HepG2 (cell line): ENCODE results near the gene ACVR1B. TPM values are rescaled to one million over a fixed set of nuclear protein-coding genes. Genes with fewer than 3 reads are reported as not detected.

Source experiments
- ARID2 ChIP-seq: sonication (generic); formaldehyde crosslinking; IDR thresholded peaks from 2 replicates; pipeline ENCODE4 v1.8.1; 2022; ENCODE audit warnings: mild to moderate bottlenecking, missing genetic modification reagents, borderline replicate concordance
- BRD4 ChIP-seq: sonication (generic); formaldehyde crosslinking; IDR thresholded peaks from 2 replicates; pipeline ENCODE4 v1.4.0; 2020; ENCODE audit warnings: missing genetic modification reagents
- DNMT3B ChIP-seq: conservative IDR thresholded peaks from 2 replicates; pipeline ENCODE4 v1.6.1; 2016; ENCODE audit warnings: missing biosample characterization, control low read depth
- FOXO1 ChIP-seq: sonication (generic); formaldehyde crosslinking; IDR thresholded peaks from 2 replicates; pipeline ENCODE4 v1.4.0; 2020; ENCODE audit warnings: missing genetic modification reagents
- GTF3A ChIP-seq: sonication (generic); formaldehyde crosslinking; conservative IDR thresholded peaks from 2 replicates; pipeline ENCODE4 v1.4.0; 2020; ENCODE audit warnings: mild to moderate bottlenecking, missing genetic modification reagents
- HDAC1 ChIP-seq: sonication (generic); formaldehyde crosslinking; IDR thresholded peaks from 2 replicates; pipeline ENCODE4 v1.5.1; 2020; ENCODE audit warnings: mild to moderate bottlenecking, missing genetic modification reagents
- HNF4A ChIP-seq: sonication (generic); formaldehyde crosslinking; IDR thresholded peaks from 2 replicates; pipeline ENCODE4 v1.4.0; 2020; ENCODE audit warnings: missing genetic modification reagents
- HNF4G ChIP-seq, 2 experiments: sonication (generic) in 1 of 2; formaldehyde crosslinking in 1 of 2; IDR thresholded peaks; 2 replicates each; pipeline versions ENCODE4 v1.4.0 to v1.6.1; 2011 to 2020; ENCODE audit warnings: borderline replicate concordance in 2 of 2, low read depth in 2 of 2, mild to moderate bottlenecking in 2 of 2, low read length in 1 of 2, missing genetic modification reagents in 1 of 2, moderate library complexity in 1 of 2
- HOXA7 ChIP-seq: sonication (generic); formaldehyde crosslinking; IDR thresholded peaks from 2 replicates; pipeline ENCODE4 v1.8.1; 2022; ENCODE audit warnings: mild to moderate bottlenecking, missing genetic modification reagents, moderate library complexity
- NRL ChIP-seq: sonication (generic); formaldehyde crosslinking; IDR thresholded peaks from 2 replicates; pipeline ENCODE4 v1.5.0; 2020; ENCODE audit warnings: missing genetic modification reagents, mild to moderate bottlenecking, moderate library complexity, borderline replicate concordance
- RAD21 ChIP-seq: fragments of 450-650 bp; formaldehyde crosslinking; IDR thresholded peaks from 2 replicates; pipeline ENCODE4 v1.5.0; 2020; ENCODE audit warnings: mild to moderate bottlenecking
- REPIN1 ChIP-seq: sonication (generic); formaldehyde crosslinking; IDR thresholded peaks from 2 replicates; pipeline ENCODE4 v1.8.0; 2022; ENCODE audit warnings: missing genetic modification reagents, low read depth, mild to moderate bottlenecking, borderline replicate concordance
- SAFB2 ChIP-seq: sonication (generic); formaldehyde crosslinking; IDR thresholded peaks from 2 replicates; pipeline ENCODE4 v1.5.1; 2020; ENCODE audit warnings: missing genetic modification reagents, low read depth, mild to moderate bottlenecking, borderline replicate concordance
- SOX6 ChIP-seq, 2 experiments: fragments of 450-650 bp in 1 of 2; sonication (generic) in 1 of 2; formaldehyde crosslinking in 1 of 2; IDR thresholded peaks; 2 replicates each; pipeline versions ENCODE4 v1.4.0 to v1.6.1; 2017 to 2020; ENCODE audit warnings: antibody characterized with exemption in 1 of 2, mild to moderate bottlenecking in 1 of 2, missing genetic modification reagents in 1 of 2
- TOPORS ChIP-seq: sonication (generic); formaldehyde crosslinking; IDR thresholded peaks from 2 replicates; pipeline ENCODE4 v1.8.0; 2023; ENCODE audit warnings: mild to moderate bottlenecking, missing genetic modification reagents
- ZNF282 ChIP-seq: fragments of 450-650 bp; IDR thresholded peaks from 2 replicates; pipeline ENCODE4 v1.6.1; 2018; ENCODE audit not compliant: partially characterized antibody
- ZNF562 ChIP-seq: sonication (generic); formaldehyde crosslinking; IDR thresholded peaks from 2 replicates; pipeline ENCODE4 v1.8.0; 2022; ENCODE audit warnings: missing genetic modification reagents, borderline replicate concordance
- ZNF784 ChIP-seq: sonication (generic); formaldehyde crosslinking; IDR thresholded peaks from 2 replicates; pipeline ENCODE4 v1.5.1; 2020; ENCODE audit warnings: missing genetic modification reagents, mild to moderate bottlenecking, borderline replicate concordance
- ZNF883 ChIP-seq: sonication (generic); formaldehyde crosslinking; IDR thresholded peaks from 2 replicates; pipeline ENCODE4 v1.5.1; 2020; ENCODE audit warnings: mild to moderate bottlenecking, missing genetic modification reagents; ENCODE audit errors: not compliant biosample characterization
- ZSCAN30 ChIP-seq: sonication (generic); formaldehyde crosslinking; IDR thresholded peaks from 2 replicates; pipeline ENCODE4 v1.5.0; 2020; ENCODE audit warnings: mild to moderate bottlenecking, missing genetic modification reagents
- polyA plus RNA-seq, 8 experiments: library from polyadenylated mRNA; depleted of rRNA in 3 of 8; stranded (reverse) in 7 of 8; unstranded in 1 of 8; fragments of >200 nt; fragmentation: Illumina TruSeq in 4 of 8; extraction: Trizol in 4 of 8; gene quantifications; 2 replicates each; pipeline versions ENCODE4 v1.2.1 to v1.2.3, GENCODE V29; 2011 to 2016; ENCODE audit warnings: low read depth in 4 of 8, missing spikeins in 1 of 8, mixed read lengths in 1 of 8; ENCODE audit not compliant: insufficient read depth in 1 of 8
- total RNA-seq, 5 experiments: library from RNA; depleted of rRNA; stranded (reverse); fragments of >200 nt; fragmentation: Illumina TruSeq; extraction: Trizol; gene quantifications; 2 replicates each; pipeline ENCODE4 v1.2.3, GENCODE V29; 2016; ENCODE audit warnings: low read depth in 1 of 5
- TF ChIP-seq, protein P1 (sequence below): sonication (generic); formaldehyde crosslinking; IDR thresholded peaks from 2 replicates; pipeline ENCODE4 v1.9.0; 2021; ENCODE audit warnings: missing genetic modification reagents, borderline replicate concordance
- TF ChIP-seq, protein P2 (sequence below): sonication (generic); formaldehyde crosslinking; IDR thresholded peaks from 2 replicates; pipeline ENCODE4 v1.8.1; 2023; ENCODE audit warnings: missing genetic modification reagents, mild to moderate bottlenecking, borderline replicate concordance
- TF ChIP-seq, protein P3 (sequence below): sonication (generic); formaldehyde crosslinking; IDR thresholded peaks from 2 replicates; pipeline ENCODE4 v1.5.1; 2020; ENCODE audit warnings: mild to moderate bottlenecking, missing genetic modification reagents

ACVR1B gene
- total and polyA plus RNA-seq, 2 of the 13 experiments (the other 11 are each of a cell fraction or from before 2014, with no cell fraction given), result 8.9 to 12.1 TPM

- TF ChIP-seq ZNF282, result no peak
- TF ChIP-seq SAFB2, result no peak
- no peak for TF ChIP-seq HOXA7
- TF ChIP-seq, protein P1, sequence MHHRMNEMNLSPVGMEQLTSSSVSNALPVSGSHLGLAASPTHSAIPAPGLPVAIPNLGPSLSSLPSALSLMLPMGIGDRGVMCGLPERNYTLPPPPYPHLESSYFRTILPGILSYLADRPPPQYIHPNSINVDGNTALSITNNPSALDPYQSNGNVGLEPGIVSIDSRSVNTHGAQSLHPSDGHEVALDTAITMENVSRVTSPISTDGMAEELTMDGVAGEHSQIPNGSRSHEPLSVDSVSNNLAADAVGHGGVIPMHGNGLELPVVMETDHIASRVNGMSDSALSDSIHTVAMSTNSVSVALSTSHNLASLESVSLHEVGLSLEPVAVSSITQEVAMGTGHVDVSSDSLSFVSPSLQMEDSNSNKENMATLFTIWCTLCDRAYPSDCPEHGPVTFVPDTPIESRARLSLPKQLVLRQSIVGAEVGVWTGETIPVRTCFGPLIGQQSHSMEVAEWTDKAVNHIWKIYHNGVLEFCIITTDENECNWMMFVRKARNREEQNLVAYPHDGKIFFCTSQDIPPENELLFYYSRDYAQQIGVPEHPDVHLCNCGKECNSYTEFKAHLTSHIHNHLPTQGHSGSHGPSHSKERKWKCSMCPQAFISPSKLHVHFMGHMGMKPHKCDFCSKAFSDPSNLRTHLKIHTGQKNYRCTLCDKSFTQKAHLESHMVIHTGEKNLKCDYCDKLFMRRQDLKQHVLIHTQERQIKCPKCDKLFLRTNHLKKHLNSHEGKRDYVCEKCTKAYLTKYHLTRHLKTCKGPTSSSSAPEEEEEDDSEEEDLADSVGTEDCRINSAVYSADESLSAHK (CRISPR knock-in tag), result no peak
- TF ChIP-seq SOX6 (IDR thresholded peaks at IDR 0.05), result no peak
- peak; percentile 23; the same call in 1 of the 2 replicates for TF ChIP-seq SOX6 (CRISPR knock-in tag; IDR thresholded peaks at IDR 0.05)
- TF ChIP-seq, protein P2, sequence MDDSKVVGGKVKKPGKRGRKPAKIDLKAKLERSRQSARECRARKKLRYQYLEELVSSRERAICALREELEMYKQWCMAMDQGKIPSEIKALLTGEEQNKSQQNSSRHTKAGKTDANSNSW, result no peak
- no peak for TF ChIP-seq HDAC1 (CRISPR knock-in tag)
- TF ChIP-seq ZSCAN30, result no peak
- no peak for TF ChIP-seq NRL (CRISPR knock-in tag)
- TF ChIP-seq HNF4G (IDR thresholded peaks at IDR 0.05; ENCODE audit: borderline replicate concordance, low read depth, low read length), result peak; percentile 10; the same call in 1 of the 2 replicates
- no peak for TF ChIP-seq HNF4G (CRISPR knock-in tag; IDR thresholded peaks at IDR 0.05; ENCODE audit: borderline replicate concordance, low read depth)
- TF ChIP-seq HNF4A, result peak; percentile 60
- no peak for TF ChIP-seq GTF3A (CRISPR knock-in tag)
- TF ChIP-seq BRD4 (CRISPR knock-in tag), result no peak
- TF ChIP-seq TOPORS (CRISPR knock-in tag), result no peak
- TF ChIP-seq ZNF784 (CRISPR knock-in tag), result no peak
- TF ChIP-seq, protein P3, sequence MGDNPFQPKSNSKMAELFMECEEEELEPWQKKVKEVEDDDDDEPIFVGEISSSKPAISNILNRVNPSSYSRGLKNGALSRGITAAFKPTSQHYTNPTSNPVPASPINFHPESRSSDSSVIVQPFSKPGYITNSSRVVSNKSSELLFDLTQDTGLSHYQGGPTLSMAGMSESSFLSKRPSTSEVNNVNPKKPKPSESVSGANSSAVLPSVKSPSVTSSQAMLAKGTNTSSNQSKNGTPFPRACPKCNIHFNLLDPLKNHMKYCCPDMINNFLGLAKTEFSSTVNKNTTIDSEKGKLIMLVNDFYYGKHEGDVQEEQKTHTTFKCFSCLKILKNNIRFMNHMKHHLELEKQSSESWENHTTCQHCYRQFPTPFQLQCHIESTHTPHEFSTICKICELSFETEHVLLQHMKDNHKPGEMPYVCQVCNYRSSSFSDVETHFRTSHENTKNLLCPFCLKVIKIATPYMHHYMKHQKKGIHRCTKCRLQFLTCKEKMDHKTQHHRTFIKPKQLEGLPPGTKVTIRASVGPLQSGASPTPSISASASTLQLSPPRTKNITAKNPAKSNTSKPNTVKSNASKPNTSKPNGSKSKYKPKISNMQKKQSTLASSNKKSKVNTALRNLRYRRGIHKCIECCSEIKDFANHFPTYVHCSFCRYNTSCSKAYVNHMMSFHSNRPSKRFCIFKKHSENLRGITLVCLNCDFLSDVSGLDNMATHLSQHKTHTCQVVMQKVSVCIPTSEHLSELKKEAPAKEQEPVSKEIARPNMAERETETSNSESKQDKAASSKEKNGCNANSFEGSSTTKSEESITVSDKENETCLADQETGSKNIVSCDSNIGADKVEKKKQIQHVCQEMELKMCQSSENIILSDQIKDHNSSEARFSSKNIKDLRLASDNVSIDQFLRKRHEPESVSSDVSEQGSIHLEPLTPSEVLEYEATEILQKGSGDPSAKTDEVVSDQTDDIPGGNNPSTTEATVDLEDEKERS (CRISPR knock-in tag), result no peak
- no peak for TF ChIP-seq ARID2 (CRISPR knock-in tag)
- TF ChIP-seq DNMT3B, result no peak
- TF ChIP-seq RAD21 (CRISPR knock-in tag), result no peak
- TF ChIP-seq ZNF562 (CRISPR knock-in tag), result no peak
- no peak for TF ChIP-seq REPIN1 (CRISPR knock-in tag)
- no peak for TF ChIP-seq ZNF883 (CRISPR knock-in tag)
- TF ChIP-seq FOXO1 (CRISPR knock-in tag), result no peak
These were observed 20.9 kb downstream of the ACVR1B start (continued) for GRCh38 chr12:51972422-51972812.
